HEK293 (cell line): ENCODE measurements around the gene AKR7A3.

Experiments used
- BCL6B ChIP-seq: fragments of 450-650 bp; formaldehyde crosslinking; IDR thresholded peaks from 2 replicates; pipeline ENCODE4 v1.5.1; 2017; ENCODE audit warnings: missing biosample characterization, missing genetic modification characterization
- CTCF ChIP-seq: fragments of 450-650 bp; formaldehyde crosslinking; IDR thresholded peaks from 2 replicates; pipeline ENCODE4 v1.5.1; 2016; ENCODE audit warnings: missing biosample characterization, missing genetic modification characterization
- MZF1 ChIP-seq: fragments of 450-650 bp; formaldehyde crosslinking; IDR thresholded peaks from 2 replicates; pipeline ENCODE4 v1.5.1; 2017; ENCODE audit warnings: missing biosample characterization, missing genetic modification characterization, borderline replicate concordance
- PBX3 ChIP-seq: sonication (generic); formaldehyde crosslinking; IDR thresholded peaks from 2 replicates; pipeline ENCODE4 v1.8.1; 2022; ENCODE audit warnings: mild to moderate bottlenecking, moderate library complexity, missing genetic modification reagents
- ZBTB20 ChIP-seq: fragments of 450-650 bp; formaldehyde crosslinking; IDR thresholded peaks from 2 replicates; pipeline ENCODE4 v1.5.1; 2016; ENCODE audit warnings: missing biosample characterization, missing genetic modification characterization
- ZNF544 ChIP-seq: fragments of 450-650 bp; formaldehyde crosslinking; IDR thresholded peaks from 2 replicates; pipeline ENCODE4 v1.5.0; 2017; ENCODE audit warnings: missing biosample characterization, missing genetic modification characterization
- ZNF777 ChIP-seq: fragments of 450-650 bp; formaldehyde crosslinking; IDR thresholded peaks from 2 replicates; pipeline ENCODE4 v1.5.1; 2017; ENCODE audit warnings: missing biosample characterization, missing genetic modification characterization, borderline replicate concordance
- ZSCAN18 ChIP-seq: fragments of 450-650 bp; formaldehyde crosslinking; IDR thresholded peaks from 2 replicates; pipeline ENCODE4 v1.5.1; 2016; ENCODE audit warnings: missing biosample characterization, missing genetic modification characterization

- TF ChIP-seq ZNF777 (tag by site-specific recombination) = no peak
- no peak for TF ChIP-seq PBX3
- no peak for TF ChIP-seq BCL6B (tag by site-specific recombination)
- no peak for TF ChIP-seq ZNF544 (tag by site-specific recombination)
- no peak for TF ChIP-seq ZSCAN18
- TF ChIP-seq ZBTB20 (tag by site-specific recombination) = no peak
- TF ChIP-seq CTCF (tag by site-specific recombination) = no peak
- TF ChIP-seq MZF1 (tag by site-specific recombination) = no peak
Observed at GRCh38 chr1:19274636-19275035, 13.9 kb downstream of the AKR7A3 start.
